UCSD-AML1 (cell line): ENCODE data around the gene CAMKMT.

Experiments used
- DNase-seq: peaks from one replicate; lab custom pipeline; 2025; ENCODE audit not compliant: unreplicated experiment; lab: John Stamatoyannopoulos, UW

The CAMKMT gene

DNA sequence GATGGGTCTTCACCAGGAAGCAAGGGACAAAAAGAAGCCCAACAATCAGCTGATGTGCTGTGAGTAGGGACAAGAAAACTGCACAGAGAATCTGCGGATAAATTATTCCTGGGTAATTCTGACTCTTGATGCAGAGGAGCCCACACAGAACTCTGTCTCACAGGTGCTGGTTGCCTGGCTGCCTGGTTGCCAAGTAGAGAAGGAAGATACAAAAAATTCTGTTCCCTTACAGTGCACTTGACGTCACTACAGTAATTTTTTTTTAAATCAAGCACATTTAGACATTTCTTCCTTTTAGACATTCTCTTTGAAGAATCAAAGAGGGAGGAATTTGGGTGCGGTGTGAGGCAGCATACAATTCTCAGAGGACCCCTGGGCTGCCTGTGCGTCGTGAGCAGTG is 427.7 kb downstream of the CAMKMT start:
- no peak for DNase-seq

DNA sequence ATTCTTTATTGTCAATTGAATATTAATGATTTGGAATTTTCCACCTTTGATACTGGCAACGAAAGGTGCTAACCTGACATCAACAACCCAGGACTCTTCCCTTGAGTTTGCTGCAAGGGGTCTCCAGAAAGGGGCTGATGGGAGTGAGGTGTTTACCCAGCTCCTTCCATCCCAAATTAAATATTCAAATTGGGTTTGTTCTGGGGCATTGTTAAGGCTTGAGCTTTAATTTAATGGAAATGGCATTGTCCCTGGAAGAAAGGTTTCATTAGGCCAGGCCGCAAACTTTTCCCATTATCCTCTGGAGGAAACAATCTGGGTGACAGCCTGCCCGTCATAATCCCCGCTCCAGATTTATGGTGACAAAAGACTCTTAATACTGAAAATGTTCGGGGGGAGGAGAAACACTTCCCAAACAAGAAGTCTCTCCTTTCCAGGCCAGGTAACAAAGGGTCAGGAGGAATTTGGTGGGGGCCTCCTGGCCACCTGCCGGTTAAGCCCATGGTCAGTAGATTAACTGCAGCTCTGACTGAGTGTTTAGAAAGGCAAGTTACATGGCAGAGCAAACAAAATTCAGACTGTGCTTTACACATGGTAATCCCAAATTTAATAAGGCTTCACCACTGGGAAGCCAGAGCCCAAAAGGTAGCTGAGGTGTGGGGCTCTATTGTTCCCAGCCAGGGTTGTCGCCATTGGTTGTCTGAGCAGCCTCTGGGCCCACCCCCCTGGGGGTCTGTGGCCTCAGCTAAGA is 428.4 kb downstream of the CAMKMT start:
- DNase-seq: no peak

DNA sequence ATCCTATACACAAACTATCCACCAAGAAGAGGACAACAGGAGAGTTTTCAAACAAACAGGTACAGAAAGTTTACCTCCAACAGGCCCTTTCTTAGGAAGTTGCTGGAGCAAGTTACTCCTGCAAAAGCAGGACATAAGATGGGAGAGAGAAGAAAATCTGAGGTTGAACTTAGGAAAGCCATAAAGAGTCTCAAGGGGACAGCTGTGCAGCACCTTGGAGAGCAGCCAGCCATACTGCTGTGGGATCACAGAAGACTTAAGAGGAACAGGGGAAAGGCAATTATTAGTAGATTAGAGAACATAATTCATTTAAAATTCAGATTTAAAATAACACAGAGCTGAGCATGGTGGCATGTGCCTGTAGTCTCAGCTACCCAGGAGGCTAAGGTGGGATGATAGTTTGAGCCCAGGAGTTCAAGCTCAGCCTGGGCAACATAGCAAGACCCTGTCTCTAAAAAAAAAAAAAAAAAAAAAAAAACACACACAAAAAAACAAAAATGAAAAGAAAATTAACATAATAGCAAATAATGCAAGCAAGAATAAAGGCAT is 431.6 kb downstream of the CAMKMT start:
- DNase-seq: peak; percentile 27

DNA sequence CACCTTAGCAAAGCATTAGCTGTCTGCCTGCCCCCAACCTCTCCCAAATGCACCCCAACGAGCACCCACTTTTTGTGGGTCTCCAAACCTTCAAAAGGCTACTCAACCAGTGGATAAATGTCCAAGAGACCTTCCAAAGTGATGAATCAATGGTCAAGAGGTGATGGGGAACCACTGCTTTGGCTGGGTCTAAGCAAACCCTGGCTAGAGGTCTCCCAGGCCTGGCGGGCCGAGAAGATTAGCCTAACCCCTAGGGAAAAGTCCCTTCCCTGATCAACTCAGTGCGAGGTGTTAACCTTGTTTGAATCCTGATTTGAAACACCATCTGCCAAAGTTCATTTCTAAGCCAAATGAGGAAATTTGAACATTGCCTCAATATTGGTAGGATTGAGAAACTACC is 435.0 kb downstream of the CAMKMT start:
- DNase-seq: no peak

DNA sequence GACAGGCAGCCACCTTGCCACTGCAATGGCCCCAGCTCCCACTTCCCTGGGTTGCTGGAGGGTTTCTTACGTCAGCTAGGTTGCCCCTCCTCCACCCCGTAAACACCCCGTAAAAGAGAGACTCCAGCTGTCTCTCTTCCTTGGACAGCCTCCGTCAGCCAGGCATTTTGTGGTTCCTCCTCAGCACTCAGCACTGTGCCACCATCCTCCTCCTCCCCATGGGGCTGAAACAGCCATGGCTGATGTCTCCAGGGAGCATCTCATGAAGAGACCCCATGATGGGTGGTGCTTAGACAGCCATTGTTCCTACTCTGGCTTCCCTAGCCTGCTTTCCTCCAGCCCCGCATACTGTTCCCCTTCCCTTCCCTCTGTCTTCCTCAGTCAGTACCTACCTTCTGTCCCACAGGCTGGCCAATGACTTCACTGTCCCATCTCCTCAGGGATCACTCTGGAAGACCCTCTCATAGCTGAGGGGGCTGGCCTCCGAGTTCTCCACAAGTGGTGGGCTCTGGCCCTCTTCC is 436.5 kb downstream of the CAMKMT start:
- no peak for DNase-seq

DNA sequence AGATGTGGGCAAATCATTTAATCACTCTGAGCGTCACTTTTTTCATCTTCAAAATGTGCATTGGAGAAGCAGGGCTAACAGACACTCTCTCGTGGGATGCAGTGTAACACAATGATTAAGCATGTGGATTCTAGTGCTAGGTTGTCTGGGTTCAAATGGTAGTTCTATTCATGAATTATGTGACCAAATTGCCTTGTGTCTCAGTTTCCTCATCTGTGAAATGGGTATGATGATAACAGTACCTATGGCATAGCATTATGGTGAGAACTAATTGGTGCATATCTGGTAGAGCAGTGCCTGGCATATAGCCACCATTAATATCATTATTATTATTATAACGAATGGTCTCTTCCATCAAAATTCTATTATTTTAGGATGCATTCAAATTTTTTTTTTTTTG is 437.4 kb downstream of the CAMKMT start:
- DNase-seq: no peak

DNA sequence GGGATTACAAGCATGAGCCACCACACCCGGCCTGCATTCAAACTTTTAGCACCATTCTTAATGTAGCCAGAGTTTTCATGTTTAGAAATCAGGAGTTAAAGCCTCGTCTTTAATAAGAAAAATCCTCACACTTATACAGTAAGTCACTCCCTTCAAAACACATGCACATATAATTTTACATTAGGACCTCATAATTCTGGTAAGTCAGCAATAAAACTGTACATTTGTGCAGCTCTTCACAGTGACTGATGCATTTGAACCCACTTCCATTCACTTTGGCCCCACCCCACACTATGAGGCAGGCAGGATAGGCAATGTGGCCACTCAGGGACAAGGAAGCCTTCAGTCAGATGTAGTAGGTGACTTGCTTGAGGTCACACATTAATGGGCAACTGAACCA is 438.0 kb downstream of the CAMKMT start:
- DNase-seq: no peak

DNA sequence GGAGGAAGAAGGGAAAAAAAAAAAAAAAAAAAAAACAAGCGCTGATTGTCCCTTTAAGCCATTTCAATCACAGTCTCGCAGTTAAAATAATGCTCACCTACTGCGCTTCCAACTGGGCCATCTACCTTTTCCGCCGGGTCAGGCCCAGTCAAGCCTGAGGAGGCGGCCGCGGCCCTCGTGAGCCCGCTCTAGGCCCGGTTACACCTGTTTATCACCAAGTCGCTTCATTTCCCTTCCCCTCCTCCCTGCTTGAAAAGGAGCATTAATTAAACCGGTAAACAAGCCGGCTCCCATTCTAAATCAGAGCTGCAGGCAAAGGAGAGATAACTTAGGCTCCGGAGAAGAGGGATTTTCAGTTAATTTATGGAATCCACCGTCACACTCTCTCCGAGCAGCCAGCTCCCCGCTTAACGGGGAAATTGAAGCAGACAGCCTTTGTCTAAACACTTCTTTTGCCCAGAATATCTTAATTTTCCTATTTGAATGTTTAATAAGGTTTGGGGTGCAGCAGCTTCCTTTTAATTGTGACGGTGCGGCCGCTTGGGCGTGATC is 439.6 kb downstream of the CAMKMT start:
- no peak for DNase-seq

DNA sequence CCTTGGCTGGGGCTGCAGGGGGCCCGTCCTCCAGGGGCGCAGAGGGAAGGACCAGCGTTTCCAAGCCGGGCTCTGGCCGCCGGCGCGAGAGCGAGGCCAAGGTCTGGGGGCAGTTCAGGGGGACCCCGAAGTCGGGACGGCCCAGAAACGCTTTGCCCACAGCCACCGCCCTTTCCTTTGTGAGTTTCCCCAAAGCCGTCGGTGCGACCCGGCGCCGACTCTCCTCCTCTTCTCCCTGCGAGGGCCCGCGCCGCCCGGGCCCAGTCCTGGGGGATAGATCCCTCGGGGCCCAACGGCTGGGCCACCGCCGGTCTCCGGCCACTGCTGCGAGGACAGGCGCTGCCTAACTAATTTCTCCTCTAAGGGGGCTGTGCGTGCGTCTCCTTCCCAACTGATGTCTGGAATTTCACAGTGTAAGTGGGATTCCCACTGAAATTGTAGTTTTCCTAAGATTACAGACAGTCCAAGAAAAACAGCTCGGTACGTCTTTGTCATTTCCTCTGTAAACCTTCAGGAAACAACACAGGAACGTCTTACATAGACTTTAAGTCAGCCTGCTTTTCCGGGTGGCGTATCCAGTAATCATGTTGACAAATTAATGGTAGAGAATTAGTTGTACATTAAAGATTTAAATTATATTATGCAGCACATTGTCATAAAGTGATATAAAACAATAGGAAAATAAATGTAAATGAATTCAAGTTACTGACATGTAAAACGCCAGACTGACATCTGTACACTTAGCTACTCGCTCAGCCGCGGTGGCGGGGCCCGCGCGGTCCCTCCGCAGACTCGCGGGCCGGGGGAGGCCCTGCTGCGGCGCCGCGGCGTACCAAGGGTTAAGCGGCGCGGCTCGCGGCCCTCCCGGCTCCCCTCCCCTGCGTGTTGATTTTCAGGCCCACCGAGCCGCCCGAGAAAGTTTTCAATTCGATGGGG is 440.4 kb downstream of the CAMKMT start:
- DNase-seq: no peak

DNA sequence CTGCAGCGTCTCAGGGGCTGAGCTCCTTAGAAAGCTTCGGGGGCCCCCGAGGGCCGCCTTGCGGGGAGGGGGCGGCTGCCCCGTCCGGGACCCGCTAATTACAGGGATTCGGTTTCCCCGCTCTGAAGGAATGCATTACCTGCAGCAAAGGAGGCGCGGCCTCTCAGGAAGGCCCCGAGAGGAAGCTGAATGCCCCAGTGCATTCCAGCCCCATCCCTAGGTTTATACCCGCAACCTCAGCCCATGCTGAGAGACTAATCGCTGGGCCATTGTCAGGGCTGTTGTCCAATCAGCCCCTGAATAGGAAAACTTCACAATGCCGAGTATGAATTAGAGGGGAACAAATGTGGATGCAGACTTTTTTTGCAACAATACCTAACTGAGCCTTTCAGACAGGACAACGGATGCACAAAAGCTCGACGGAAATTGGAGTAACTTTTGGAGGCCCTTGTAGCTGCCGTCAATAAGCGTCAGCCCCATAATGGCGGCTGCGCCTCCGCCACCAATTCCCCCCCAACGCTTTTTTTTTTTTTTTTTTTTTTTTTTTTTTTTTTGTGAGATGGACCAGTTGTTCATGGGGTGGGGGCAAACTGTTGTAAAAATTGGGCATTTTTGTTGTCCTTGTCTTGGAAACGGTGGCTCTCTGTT is 441.2 kb downstream of the CAMKMT start:
- no peak for DNase-seq

DNA sequence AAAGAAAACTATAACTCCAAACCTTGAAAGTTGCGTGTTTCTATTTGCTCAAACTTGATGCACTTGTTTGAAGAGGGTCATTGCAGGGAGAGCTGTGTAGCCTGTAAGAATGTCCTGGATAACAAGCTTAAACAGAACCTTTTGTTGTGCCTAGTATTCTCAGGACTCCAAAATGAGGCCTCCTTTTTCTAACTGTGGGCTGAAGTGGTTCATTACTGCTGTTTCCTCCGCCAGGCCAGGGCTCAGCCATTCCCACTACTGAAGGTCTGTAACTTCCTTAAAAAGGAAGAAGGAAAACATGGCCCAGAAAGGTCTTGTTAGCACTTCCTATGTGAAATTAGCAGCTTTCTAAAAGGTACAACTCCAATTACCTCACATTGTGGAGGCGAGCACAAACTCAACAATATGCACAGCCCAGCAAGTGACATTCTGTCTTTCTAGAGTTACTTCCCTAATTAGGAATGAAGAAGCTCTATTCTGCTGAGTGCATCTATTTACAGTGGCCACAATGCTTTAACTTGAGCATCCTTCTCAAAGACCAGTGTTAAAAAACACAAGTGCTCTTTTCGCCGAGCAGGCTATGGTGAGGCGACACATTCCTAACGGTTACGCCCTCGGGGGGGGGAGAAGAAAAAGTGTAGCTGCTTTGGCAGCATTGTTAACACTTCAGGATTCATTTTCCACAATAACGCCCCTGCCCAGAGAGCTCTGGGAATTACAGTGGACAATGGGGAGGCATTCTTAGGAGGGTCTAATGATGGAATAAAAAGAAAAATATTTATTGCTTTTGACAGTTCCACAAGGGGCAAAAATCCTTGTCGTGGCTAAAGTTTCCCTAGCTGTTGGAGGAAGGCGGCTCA is 442.9 kb downstream of the CAMKMT start:
- no peak for DNase-seq

DNA sequence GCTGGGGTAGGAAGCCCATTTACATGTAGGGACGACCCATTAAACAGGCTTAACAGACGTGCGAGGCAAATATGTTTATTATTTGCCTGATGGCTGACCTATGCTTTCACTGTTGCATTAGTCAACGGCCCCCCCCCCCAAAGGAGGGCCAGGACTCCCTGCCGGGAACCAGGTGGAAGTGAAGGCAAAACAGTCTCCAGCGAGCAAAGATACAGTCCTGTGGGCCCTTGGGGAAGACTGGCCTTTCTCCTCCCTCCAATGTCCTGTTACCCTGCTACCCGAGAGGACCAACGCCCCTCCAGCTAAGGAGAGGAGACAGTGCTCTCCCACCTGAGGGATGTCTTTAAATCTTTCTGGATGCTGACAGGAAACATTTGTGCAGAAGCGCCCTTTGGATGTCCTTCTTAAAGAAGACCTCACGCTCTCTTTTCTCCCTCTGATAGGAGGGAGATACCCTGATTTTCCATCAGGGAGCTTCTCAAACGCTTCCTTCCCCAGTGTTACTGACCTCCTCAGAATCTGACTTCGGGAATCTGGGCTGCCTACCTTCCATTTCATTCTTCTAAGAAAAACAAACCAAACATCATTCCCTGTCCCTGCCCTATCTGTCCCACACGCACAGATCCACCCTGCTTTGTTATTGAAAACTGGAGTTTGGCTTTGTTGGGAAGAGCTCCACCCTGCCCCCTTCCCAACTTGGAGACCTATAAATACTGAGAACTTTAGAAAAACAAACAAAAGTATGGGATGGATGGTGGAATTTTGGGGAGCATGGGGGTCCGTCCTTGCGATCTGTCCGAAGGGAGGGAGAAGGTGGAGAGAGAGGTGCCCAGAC is 443.9 kb downstream of the CAMKMT start:
- no peak for DNase-seq

DNA sequence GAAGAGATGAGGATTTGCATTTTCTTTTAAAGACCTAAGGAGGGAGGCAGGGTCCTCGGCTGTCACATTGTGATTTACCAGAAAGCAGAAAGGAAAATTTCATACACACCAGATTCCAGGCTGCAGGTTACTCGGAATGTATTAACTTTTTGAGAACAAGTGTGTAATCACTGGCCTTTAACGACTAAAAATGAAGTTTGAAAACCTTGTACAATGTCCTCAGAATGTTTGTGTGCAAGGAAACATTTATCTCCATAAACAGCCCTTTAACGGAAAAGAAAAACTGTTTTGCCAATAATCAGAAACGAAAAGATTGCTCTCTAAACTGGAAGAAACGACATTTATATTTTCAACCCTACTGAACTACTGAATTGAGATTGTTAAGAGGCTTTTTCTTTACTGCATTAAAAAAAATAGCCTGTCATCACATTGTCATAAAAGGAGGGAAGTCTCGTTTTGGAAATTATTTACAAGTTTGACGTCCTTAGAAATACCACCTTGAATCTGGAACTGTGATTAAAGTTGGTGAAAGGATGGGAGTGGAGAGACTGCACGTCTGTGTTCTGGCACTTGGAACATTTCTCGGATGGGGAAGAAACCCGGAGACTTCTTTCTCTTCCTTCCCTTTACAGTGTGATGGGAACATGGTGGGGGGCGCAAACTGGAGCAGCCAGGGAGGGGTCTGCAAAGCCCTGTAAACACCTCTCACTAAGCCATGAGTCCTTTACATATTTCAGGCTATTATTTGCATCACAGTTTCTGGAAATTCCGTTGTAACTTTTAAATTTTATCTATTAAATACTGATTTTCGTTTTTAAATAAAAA is 445.7 kb downstream of the CAMKMT start:
- DNase-seq: no peak

DNA sequence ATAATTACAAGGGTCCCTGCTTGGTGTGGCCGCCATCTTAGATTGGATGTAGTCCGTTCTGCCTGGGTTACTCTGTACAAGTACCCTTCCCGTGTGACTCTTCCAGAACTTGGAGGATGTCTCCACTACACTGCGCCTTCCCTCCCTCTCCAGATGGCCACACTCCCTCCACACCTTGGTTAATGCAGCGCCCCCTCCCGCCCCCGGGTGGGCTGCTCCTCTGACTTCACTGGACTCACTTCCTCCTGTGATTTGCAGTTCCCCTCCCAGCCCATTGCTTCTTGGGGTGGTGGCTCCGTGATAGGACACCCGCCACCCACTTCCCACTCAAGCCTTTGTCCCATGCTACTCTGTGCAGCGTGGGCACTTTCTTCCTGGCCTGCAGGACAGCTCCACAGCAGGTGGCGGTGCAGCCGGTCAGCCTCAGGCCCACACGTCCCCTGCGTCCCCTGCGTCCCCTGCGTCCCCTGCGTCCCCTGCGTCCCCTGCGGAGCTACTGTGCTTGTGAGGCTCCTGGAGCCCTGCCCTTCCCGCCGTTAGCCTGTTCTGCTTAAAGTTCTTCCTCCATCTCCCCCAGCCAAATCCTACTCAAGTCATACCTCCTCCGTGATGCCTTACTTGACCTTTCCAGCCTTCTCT is 449.3 kb downstream of the CAMKMT start:
- DNase-seq: no peak

DNA sequence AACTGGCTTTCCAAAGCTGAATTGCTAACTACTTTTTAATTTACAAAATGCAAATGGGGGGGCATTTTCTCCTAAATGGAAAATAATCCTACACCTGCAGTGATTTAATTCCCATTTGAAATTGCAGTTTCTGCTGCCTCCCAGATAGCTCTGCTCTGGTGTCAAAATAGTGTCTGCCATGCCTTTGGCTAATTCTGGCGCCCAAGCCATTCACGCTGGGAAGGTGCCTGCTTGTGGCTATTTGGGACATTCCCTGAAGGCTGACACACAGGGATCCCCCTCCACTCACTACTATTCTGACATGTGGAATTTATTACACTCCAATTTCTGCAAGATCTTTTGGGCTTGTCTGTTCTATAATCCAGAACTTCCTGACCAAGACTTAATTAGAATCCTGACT is 451.4 kb downstream of the CAMKMT start:
- no peak for DNase-seq

DNA sequence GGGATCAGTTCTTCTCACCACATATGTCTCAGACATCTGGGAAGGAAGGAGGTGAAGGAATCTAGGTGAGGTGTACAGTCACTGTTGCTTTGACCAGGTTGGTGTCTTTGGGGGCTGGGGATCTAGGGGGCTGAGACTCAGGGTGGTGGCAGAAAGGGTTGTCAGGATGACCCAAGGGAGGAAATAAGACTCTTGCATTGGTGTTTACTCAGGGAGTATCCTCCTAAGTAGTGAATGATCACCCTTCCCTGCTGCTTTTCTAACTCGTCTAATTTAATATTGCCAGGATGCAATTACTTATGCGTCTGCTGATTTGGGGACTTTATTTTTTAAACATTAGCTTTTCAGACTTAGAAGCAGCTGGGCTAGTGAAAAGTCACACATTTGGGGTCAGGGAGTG is 451.9 kb downstream of the CAMKMT start:
- no peak for DNase-seq

DNA sequence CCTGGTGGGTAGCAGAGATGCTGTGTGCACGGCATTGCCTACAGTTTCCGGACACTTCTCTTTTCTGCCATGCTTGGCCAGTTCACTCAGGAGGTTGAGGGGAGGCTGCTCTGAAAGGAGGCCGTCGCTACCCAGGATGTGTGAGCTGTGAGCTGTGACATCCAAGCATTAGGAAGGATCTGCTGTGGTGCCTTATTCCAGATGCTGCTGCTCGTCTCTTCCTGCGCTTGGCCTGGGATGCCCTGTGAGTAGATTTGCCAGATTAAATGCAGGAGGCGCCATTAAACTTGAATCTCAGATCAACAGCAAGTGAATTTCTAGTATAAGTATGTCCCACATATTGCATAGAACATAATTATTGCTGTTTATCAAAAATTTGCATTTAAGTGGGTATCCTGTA is 455.5 kb downstream of the CAMKMT start:
- no peak for DNase-seq
